ENCODE results near the gene FLNC. TPM values are rescaled to one million over a fixed set of nuclear protein-coding genes. Genes with fewer than 3 reads are reported as not detected.

The FLNC gene
- polyA plus RNA-seq, 1 of the 3 experiments (the other 2 are of a cell fraction): 43.7 TPM

DNA sequence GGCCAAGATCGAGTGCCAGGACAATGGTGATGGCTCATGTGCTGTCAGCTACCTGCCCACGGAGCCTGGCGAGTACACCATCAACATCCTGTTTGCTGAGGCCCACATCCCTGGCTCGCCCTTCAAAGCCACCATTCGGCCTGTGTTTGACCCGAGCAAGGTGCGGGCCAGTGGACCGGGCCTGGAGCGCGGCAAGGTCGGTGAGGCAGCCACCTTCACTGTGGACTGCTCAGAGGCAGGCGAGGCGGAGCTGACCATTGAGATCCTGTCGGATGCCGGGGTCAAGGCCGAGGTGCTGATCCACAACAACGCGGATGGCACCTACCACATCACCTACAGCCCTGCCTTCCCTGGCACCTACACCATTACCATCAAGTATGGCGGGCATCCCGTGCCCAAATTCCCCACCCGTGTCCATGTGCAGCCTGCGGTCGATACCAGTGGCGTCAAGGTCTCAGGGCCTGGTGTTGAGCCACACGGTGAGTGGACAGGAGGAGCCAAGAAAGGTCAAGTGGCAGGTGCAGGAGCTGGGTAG, 14.6 kb downstream of the FLNC start:
- no peak for TF ChIP-seq MEF2A (IDR thresholded peaks at IDR 0.05; ENCODE audit: borderline replicate concordance, low read depth)
- no peak for TF ChIP-seq GABPA (IDR thresholded peaks at IDR 0.05; ENCODE audit: low read depth)
- no peak for TF ChIP-seq FOSL2 (IDR thresholded peaks at IDR 0.05; ENCODE audit: borderline replicate concordance, low read depth)
- no peak for TF ChIP-seq MAX (IDR thresholded peaks at IDR 0.05; ENCODE audit: low read depth)
- no peak for TF ChIP-seq POLR2AphosphoS5 (IDR thresholded peaks at IDR 0.05; ENCODE audit: low read depth, low read length)
- no peak for TF ChIP-seq IRF3 (IDR thresholded peaks at IDR 0.05; ENCODE audit: low read depth, low read length)
- TF ChIP-seq TAF1 (IDR thresholded peaks at IDR 0.05; ENCODE audit: borderline replicate concordance, low read depth, low read length): no peak
- no peak for TF ChIP-seq YY1 (IDR thresholded peaks at IDR 0.05; ENCODE audit: low read depth)
- no peak for TF ChIP-seq RFX5 (IDR thresholded peaks at IDR 0.05; ENCODE audit: low read length)
- no peak for TF ChIP-seq GATA2 (CRISPR knock-in tag; IDR thresholded peaks at IDR 0.05)
- ChIA-PET POLR2A (no interaction called here), CTCF (interaction anchor here (1.4 kb wide), 1 partner anchor 11 kb away, joined by 4 read pairs; no protein-coding TSS in a partner anchor)
- WGBS (ENCODE audit: low lambda C conversion rate): 97% methylated on average over 23 of the region's 25 CpGs
- H3K27ac ChIP-seq (ENCODE audit: low read depth in 2 of 2, low read length in 1 of 2): no peak overlapping the region
- H3K27me3 ChIP-seq (ENCODE audit: insufficient read depth): no peaks in the 10 kb centered on the region
- no peaks in the 10 kb centered on the region for H3K9me2 ChIP-seq
- no peaks in the 10 kb centered on the region for H3K4me1 ChIP-seq (ENCODE audit: control insufficient read depth in 1 of 2, insufficient read depth in 2 of 2, low read depth in 1 of 2, low read length in 1 of 2)
- peaks cover 7% of the 10 kb centered on the region for H3F3A ChIP-seq (replicated peaks; ENCODE audit: insufficient read depth)
- no peak for DNase-seq
- H3K4me3 ChIP-seq (ENCODE audit: low read depth in 2 of 2, low read length in 1 of 2): no peak overlapping the region
- peaks cover 69 to 92% of the 10 kb centered on the region in 2 experiments for H3K36me3 ChIP-seq (replicated peaks in 1 of 2; ENCODE audit: control insufficient read depth in 1 of 2, insufficient read depth in 2 of 2, low read length in 1 of 2)
- H4K20me1 ChIP-seq (ENCODE audit: insufficient read depth): peaks cover 63% of the 10 kb centered on the region
- H3K9ac ChIP-seq: no peak overlapping the region
- H3K4me2 ChIP-seq: no peak overlapping the region
- H3K79me2 ChIP-seq (ENCODE audit: insufficient read depth): peaks cover 7% of the 10 kb centered on the region; the same call in 1 of the 2 replicates
- H2AFZ ChIP-seq (ENCODE audit: low read depth): no peak overlapping the region
- no peaks in the 10 kb centered on the region for H3K9me3 ChIP-seq

DNA sequence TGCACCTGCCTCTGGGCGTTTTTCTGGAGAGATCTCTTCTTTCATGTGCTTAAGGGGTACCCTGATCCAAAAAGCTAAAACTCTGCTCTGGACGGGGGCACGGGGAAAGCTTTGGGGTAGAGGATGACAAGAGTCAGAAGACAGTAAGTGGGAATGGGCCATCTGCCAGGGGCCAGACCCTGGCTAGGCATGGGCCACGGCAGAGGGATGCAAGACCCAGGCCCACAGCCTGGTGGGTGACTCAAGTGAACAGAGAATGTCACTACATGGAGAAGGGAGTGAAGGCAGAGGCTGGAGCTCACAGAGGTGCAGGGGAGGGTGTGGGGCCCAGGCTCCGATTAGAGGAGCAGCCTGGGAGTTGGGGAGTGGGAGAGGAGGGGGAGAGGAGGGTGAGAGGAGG, 15.3 kb downstream of the FLNC start:
- peaks cover 60% of the 10 kb centered on the region for H4K20me1 ChIP-seq (ENCODE audit: insufficient read depth)
- no peak for DNase-seq
- H3K27ac ChIP-seq (ENCODE audit: low read depth in 2 of 2, low read length in 1 of 2): no peak overlapping the region
- H3K9me2 ChIP-seq: no peaks in the 10 kb centered on the region
- no peak overlapping the region for H3K9ac ChIP-seq
- WGBS (ENCODE audit: low lambda C conversion rate): 93% methylated on average over 5 of the region's 5 CpGs
- H3K4me2 ChIP-seq: no peak overlapping the region
- no peaks in the 10 kb centered on the region for H3K27me3 ChIP-seq (ENCODE audit: insufficient read depth)
- H3K79me2 ChIP-seq (ENCODE audit: insufficient read depth): peaks cover 5% of the 10 kb centered on the region; the same call in 1 of the 2 replicates
- peaks cover 68 to 92% of the 10 kb centered on the region in 2 experiments for H3K36me3 ChIP-seq (replicated peaks in 1 of 2; ENCODE audit: control insufficient read depth in 1 of 2, insufficient read depth in 2 of 2, low read length in 1 of 2)
- TF ChIP-seq FOSL2 (IDR thresholded peaks at IDR 0.05; ENCODE audit: borderline replicate concordance, low read depth): no peak
- TF ChIP-seq POLR2AphosphoS5 (IDR thresholded peaks at IDR 0.05; ENCODE audit: low read depth, low read length): no peak
- TF ChIP-seq IRF3 (IDR thresholded peaks at IDR 0.05; ENCODE audit: low read depth, low read length): no peak
- TF ChIP-seq NFIC (IDR thresholded peaks at IDR 0.05; ENCODE audit: borderline replicate concordance): no peak
- no peak for TF ChIP-seq TAF1 (IDR thresholded peaks at IDR 0.05; ENCODE audit: borderline replicate concordance, low read depth, low read length)
- TF ChIP-seq RFX5 (IDR thresholded peaks at IDR 0.05; ENCODE audit: low read length): no peak
- no peak for TF ChIP-seq TCF12 (IDR thresholded peaks at IDR 0.05)
- no peak for TF ChIP-seq ELF1 (IDR thresholded peaks at IDR 0.05)
- TF ChIP-seq RCOR1 (IDR thresholded peaks at IDR 0.05; ENCODE audit: low read length): no peak
- TF ChIP-seq RAD21 (IDR thresholded peaks at IDR 0.05; ENCODE audit: low read length): no peak
- no peak for TF ChIP-seq JUND (IDR thresholded peaks at IDR 0.05)
- no peaks in the 10 kb centered on the region for H3K9me3 ChIP-seq
- CTCF ChIA-PET: no interaction called here
- no peak overlapping the region for H2AFZ ChIP-seq (ENCODE audit: low read depth)
- no peak overlapping the region for H3K4me3 ChIP-seq (ENCODE audit: low read depth in 2 of 2, low read length in 1 of 2)
- no peaks in the 10 kb centered on the region for H3K4me1 ChIP-seq (ENCODE audit: control insufficient read depth in 1 of 2, insufficient read depth in 2 of 2, low read depth in 1 of 2, low read length in 1 of 2)
- POLR2A ChIA-PET: no interaction called here
- peaks cover 7% of the 10 kb centered on the region for H3F3A ChIP-seq (replicated peaks; ENCODE audit: insufficient read depth)

Measured in SK-N-SH (cell line).